Measurements from ENCODE around the gene PFAS. TPM values are rescaled to one million over a fixed set of nuclear protein-coding genes. Genes with fewer than 3 reads are reported as not detected.

Gene PFAS
- total RNA-seq, 4 donors from 2014 or later: 6.2 to 19.0 (median 15.7) TPM

DNA sequence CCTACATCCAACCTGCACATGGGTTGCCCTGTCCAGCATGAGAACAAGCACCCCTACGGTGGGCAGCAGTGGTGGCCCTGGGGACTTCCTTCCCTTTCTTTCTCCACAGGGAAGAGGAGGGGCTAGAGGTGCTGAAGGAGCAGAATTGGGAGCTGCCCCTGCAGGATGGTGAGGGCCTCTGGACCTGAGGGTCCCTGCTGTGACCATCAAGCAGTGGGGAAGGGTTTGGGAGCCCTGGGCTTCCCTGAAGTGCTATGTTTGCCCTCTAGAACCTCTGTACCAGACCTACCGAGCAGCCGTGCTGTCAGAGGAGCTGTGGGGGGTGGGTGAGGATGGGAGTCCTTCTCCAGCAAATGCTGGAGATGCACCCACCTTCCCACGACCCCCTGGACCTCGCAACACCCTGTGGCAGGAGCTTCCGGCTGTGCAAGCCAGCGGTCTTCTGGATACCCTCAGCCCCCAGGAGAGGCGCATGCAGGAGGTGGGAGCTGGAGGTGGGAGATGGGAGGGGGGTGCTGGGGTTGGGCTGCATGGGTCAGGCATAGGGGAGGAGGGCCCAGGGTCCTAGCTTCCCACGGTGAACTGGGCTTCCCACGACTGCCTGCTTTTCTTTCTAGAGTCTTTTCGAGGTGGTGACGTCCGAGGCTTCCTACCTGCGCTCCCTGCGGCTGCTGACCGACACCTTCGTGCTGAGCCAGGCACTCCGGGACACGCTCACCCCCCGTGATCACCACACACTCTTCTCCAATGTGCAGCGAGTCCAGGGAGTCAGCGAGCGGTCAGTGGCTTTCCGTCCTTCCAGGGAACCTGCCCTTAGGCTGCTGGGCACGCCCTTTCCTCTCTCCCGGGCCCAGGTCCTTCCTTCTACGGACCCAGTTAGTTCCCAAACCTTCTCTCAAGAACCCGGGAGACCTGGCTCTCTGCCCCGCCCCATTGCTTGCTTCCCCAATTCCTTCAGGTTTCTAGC, 66.0 kb downstream of the PFAS start:
- 29% methylated on average over 28 to 29 of the region's 29 CpGs for WGBS, 2 donors
- TF ChIP-seq, protein P1, sequence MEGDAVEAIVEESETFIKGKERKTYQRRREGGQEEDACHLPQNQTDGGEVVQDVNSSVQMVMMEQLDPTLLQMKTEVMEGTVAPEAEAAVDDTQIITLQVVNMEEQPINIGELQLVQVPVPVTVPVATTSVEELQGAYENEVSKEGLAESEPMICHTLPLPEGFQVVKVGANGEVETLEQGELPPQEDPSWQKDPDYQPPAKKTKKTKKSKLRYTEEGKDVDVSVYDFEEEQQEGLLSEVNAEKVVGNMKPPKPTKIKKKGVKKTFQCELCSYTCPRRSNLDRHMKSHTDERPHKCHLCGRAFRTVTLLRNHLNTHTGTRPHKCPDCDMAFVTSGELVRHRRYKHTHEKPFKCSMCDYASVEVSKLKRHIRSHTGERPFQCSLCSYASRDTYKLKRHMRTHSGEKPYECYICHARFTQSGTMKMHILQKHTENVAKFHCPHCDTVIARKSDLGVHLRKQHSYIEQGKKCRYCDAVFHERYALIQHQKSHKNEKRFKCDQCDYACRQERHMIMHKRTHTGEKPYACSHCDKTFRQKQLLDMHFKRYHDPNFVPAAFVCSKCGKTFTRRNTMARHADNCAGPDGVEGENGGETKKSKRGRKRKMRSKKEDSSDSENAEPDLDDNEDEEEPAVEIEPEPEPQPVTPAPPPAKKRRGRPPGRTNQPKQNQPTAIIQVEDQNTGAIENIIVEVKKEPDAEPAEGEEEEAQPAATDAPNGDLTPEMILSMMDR (IDR thresholded peaks at IDR 0.05): no peak
- no peak for TF ChIP-seq POLR2A (IDR thresholded peaks at IDR 0.05)
- H3K4me3 ChIP-seq (ENCODE audit: low read depth, poor library complexity, severe bottlenecking): no peak overlapping the region
- intact Hi-C loops (cut with DNase I; ENCODE audit: low total_unique reads): no loop called here
- DNase-seq (ENCODE audit: low spot score in 2 of 2): no peak

DNA sequence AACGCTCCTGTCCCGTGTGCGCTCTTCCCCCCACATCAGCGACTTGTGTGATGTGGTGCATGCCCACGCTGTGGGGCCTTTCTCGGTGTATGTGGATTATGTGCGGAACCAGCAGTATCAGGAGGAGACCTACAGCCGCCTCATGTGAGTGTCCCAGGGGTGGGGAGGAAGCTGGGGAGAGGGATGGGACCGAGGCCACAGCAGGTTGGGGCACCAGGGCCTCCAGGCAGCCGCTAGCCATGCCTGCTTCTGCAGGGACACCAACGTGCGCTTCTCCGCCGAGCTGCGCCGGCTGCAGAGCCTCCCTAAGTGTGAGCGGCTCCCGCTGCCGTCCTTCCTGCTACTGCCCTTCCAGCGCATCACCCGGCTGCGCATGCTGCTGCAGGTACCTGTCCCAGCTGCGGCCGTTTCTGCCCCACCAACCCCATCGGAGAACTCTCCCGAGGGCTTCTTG, 66.7 kb downstream of the PFAS start:
- DNase-seq (ENCODE audit: low spot score in 2 of 2): no peak
- intact Hi-C loops (cut with DNase I; ENCODE audit: low total_unique reads): no loop called here
- TF ChIP-seq, protein P1 (IDR thresholded peaks at IDR 0.05): no peak
- TF ChIP-seq POLR2A (IDR thresholded peaks at IDR 0.05): no peak
- WGBS, 2 donors: 34 to 38% methylated on average over 18 to 21 of the region's 26 CpGs
- no peak overlapping the region for H3K4me3 ChIP-seq (ENCODE audit: low read depth, poor library complexity, severe bottlenecking)

DNA sequence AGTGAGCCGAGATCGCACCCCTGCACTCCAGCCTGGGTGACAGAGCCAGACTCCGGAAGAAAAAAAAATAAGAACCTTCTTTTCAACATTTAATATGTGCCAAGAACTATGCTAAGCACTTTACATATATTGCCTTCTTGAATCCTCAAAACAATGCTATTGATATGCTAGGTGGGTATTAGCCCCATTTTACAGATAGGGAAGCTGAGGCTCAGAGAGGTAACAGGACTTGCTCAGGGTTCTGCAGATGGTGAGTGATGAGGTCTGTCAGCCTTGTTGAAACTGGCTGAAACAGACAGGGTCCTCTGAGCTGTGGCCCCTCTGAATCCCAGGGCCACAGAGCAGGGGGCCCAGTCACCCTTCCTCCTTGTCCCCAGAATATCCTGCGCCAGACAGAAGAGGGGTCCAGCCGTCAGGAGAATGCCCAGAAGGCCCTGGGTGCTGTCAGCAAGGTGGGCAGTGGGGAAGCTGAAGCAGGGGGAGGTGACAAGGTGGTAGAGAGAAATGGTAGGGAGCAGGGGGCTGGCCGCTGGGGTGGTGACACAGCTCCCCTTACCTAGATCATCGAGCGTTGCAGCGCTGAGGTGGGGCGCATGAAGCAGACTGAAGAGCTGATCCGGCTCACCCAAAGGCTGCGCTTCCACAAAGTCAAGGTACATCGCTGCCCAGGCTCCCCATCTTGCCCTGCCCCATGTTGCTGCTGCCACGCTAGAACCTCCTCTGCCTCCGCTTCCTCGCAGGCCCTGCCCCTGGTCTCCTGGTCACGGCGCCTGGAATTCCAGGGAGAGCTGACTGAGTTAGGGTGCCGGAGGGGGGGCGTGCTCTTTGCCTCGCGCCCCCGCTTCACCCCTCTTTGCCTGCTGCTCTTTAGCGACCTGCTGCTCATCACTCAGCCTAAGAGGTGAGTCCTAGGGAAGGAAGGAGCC, 69.2 kb downstream of the PFAS start:
- intact Hi-C loops (cut with DNase I; ENCODE audit: low total_unique reads): no loop called here
- TF ChIP-seq POLR2A (IDR thresholded peaks at IDR 0.05): no peak
- TF ChIP-seq, protein P1 (IDR thresholded peaks at IDR 0.05): no peak
- no peak overlapping the region for H3K4me3 ChIP-seq (ENCODE audit: low read depth, poor library complexity, severe bottlenecking)
- 75 to 79% methylated on average over 24 of the region's 24 CpGs for WGBS, 2 donors
- no peak for DNase-seq (ENCODE audit: low spot score in 2 of 2)

Other genes with a start within 250 kb of the PFAS start
- gene GUCY2D, start 246.7 kb upstream of the PFAS start, total RNA-seq: under 1 TPM in 1 of 4 donors, not detected in 3; 0.13 TPM
- 100 to 1,000 TPM in 1 of 4 donors, 10 to 100 TPM in 3; 13.9 to 116 (median 59.9) TPM for gene ALOX15B, start 210.2 kb upstream of the PFAS start, total RNA-seq
- 100 to 1,000 TPM; 131 to 246 (median 157) TPM for gene ALOX12B, start 161.6 kb upstream of the PFAS start, total RNA-seq
- 100 to 1,000 TPM in 1 of 4 donors, 10 to 100 TPM in 3; 73.8 to 143 (median 88.2) TPM for gene ALOXE3, start 130.8 kb upstream of the PFAS start, total RNA-seq
- not detected for gene HES7, start 125.2 kb upstream of the PFAS start, total RNA-seq
- 100 to 1,000 TPM; 197 to 545 (median 266) TPM for gene PER1, start 96.9 kb upstream of the PFAS start, total RNA-seq
- 10 to 100 TPM; 43.5 to 58.9 (median 49.3) TPM for gene VAMP2, start 86.3 kb upstream of the PFAS start, total RNA-seq
- 10 to 100 TPM; 15.9 to 21.0 (median 17.6) TPM for gene TMEM107, start 72.9 kb upstream of the PFAS start, total RNA-seq
- gene BORCS6, start 59.1 kb upstream of the PFAS start, total RNA-seq: 10 to 100 TPM; 22.0 to 26.6 (median 25.0) TPM
- gene AURKB, start 38.7 kb upstream of the PFAS start, total RNA-seq: 10 to 100 TPM in 2 of 4 donors, 1 to 10 TPM in 2; 3.2 to 12.9 (median 8.6) TPM
- 10 to 100 TPM; 11.2 to 32.0 (median 15.9) TPM for gene CTC1, start 1.2 kb upstream of the PFAS start, total RNA-seq
- 10 to 100 TPM; 11.4 to 18.1 (median 13.5) TPM for gene RANGRF, start 39.4 kb downstream of the PFAS start, total RNA-seq
- 1 to 10 TPM in 2 of 4 donors, under 1 TPM in 1, not detected in 1; 0.27 to 3.7 (median 2.6) TPM for gene SLC25A35, start 46.1 kb downstream of the PFAS start, total RNA-seq
- 10 to 100 TPM in 2 of 4 donors, 1 to 10 TPM in 2; 4.5 to 18.8 (median 10.0) TPM for gene ARHGEF15, start 61.0 kb downstream of the PFAS start, total RNA-seq
- gene ODF4, start 90.6 kb downstream of the PFAS start, total RNA-seq: not detected
- gene RPL26, start 133.9 kb downstream of the PFAS start, total RNA-seq: 1,000 to 10,000 TPM; 3,126 to 5,795 (median 3,707) TPM
- 10 to 100 TPM; 13.4 to 16.3 (median 15.0) TPM for gene RNF222, start 148.5 kb downstream of the PFAS start, total RNA-seq
- gene NDEL1, start 186.6 kb downstream of the PFAS start, total RNA-seq: 100 to 1,000 TPM; 129 to 160 (median 145) TPM

All from lower leg skin (tissue), 4 donors.